KMS-11 (cell line): ENCODE results near the gene SORCS1.

Experiments
- H2AFZ ChIP-seq: fragments of 200-600 bp; sonication (generic); 2 replicates; pipeline ENCODE4 v1.6.1; 2016; ENCODE audit warnings: antibody characterized with exemption, mixed run types, low read depth
- H3K27ac ChIP-seq: fragments of 200-600 bp; sonication (generic); 2 replicates; pipeline ENCODE4 v1.6.1; 2016; ENCODE audit warnings: mild to moderate bottlenecking, mixed run types
- H3K27me3 ChIP-seq: fragments of 200-600 bp; sonication (generic); 2 replicates; pipeline ENCODE4 v1.6.1; 2017; ENCODE audit warnings: mild to moderate bottlenecking, low read depth, mixed run types, moderate library complexity; ENCODE audit not compliant: insufficient read depth
- H3K36me3 ChIP-seq: fragments of 200-600 bp; sonication (generic); 2 replicates; pipeline ENCODE4 v1.6.1; 2017; ENCODE audit warnings: mild to moderate bottlenecking, mixed run types; ENCODE audit not compliant: insufficient read depth
- H3K4me1 ChIP-seq: fragments of 200-600 bp; sonication (generic); 2 replicates; pipeline ENCODE4 v1.6.1; 2016; ENCODE audit warnings: mild to moderate bottlenecking, low read depth, mixed run types; ENCODE audit not compliant: poor library complexity, severe bottlenecking
- H3K4me2 ChIP-seq: fragments of 200-600 bp; sonication (generic); 2 replicates; pipeline ENCODE4 v1.7.0; 2016; ENCODE audit warnings: mild to moderate bottlenecking, mixed run types
- H3K4me3 ChIP-seq: fragments of 200-600 bp; sonication (generic); IDR thresholded peaks from 2 replicates; pipeline ENCODE4 v1.6.1; 2017; ENCODE audit warnings: low read depth, low read length, mixed read lengths; ENCODE audit not compliant: insufficient read depth
- H3K79me2 ChIP-seq: fragments of 200-600 bp; sonication (generic); 2 replicates; pipeline ENCODE4 v1.6.1; 2016; ENCODE audit warnings: low read depth, mixed run types; ENCODE audit not compliant: insufficient read depth
- H3K9ac ChIP-seq: fragments of 200-600 bp; sonication (generic); 2 replicates; pipeline ENCODE4 v1.6.1; 2016; ENCODE audit warnings: mild to moderate bottlenecking, mixed run types
- H4K20me1 ChIP-seq: fragments of 200-600 bp; sonication (generic); 2 replicates; pipeline ENCODE4 v1.6.1; 2016; ENCODE audit warnings: mild to moderate bottlenecking, mixed run types; ENCODE audit not compliant: insufficient read depth
- CTCF ChIP-seq: fragments of 200-600 bp; sonication (generic); conservative IDR thresholded peaks from 2 replicates; pipeline ENCODE4 v1.6.1; 2017; ENCODE audit warnings: low read depth, mild to moderate bottlenecking, antibody characterized with exemption, low read length, moderate library complexity, mixed read lengths

SORCS1 gene

GRCh38 chr10:106577266-106577665 lies 587.2 kb downstream of the SORCS1 start:
- Histone ChIP-seq H2AFZ (no peak overlapping the region), H3K9ac (no peak overlapping the region), H3K4me2 (no peak overlapping the region), H3K4me3 (no peak overlapping the region), H3K4me1 (no peaks in the 10 kb centered on the region), H3K79me2 (no peaks in the 10 kb centered on the region), H3K27me3 (no peaks in the 10 kb centered on the region), H3K36me3 (no peaks in the 10 kb centered on the region), H3K27ac (no peak overlapping the region), H4K20me1 (no peaks in the 10 kb centered on the region)
- TF ChIP-seq CTCF = no peak

DNA sequence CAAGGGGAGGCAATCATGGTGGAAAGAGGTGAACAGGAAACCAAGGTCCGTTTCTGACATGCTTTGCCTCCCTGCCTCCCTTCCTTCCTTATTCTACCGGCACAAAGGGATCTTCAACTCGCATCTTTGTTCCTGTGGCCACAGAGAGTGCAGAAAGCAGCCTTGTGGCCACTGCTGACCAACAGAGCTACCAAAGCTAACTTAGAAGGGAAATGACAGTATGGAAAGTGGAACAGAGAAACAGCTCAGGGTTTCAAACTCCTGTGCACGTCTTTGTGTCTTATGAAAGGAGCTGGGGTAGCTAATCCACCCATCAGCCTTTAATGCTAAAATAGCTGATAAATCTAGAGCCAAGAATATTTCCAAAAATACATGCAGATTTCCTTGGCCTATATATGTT lies 588.0 kb downstream of the SORCS1 start:
- H3K9ac ChIP-seq = no peak overlapping the region
- H3K27me3 ChIP-seq = no peaks in the 10 kb centered on the region
- H3K4me2 ChIP-seq = no peak overlapping the region
- H2AFZ ChIP-seq = no peak overlapping the region
- no peak overlapping the region for H3K27ac ChIP-seq
- H4K20me1 ChIP-seq = no peaks in the 10 kb centered on the region
- TF ChIP-seq CTCF = no peak
- no peaks in the 10 kb centered on the region for H3K4me1 ChIP-seq
- no peaks in the 10 kb centered on the region for H3K36me3 ChIP-seq
- H3K79me2 ChIP-seq = no peaks in the 10 kb centered on the region
- H3K4me3 ChIP-seq = no peak overlapping the region

GRCh38 chr10:106573106-106573505 lies 591.4 kb downstream of the SORCS1 start:
- H3K9ac ChIP-seq = no peak overlapping the region

DNA sequence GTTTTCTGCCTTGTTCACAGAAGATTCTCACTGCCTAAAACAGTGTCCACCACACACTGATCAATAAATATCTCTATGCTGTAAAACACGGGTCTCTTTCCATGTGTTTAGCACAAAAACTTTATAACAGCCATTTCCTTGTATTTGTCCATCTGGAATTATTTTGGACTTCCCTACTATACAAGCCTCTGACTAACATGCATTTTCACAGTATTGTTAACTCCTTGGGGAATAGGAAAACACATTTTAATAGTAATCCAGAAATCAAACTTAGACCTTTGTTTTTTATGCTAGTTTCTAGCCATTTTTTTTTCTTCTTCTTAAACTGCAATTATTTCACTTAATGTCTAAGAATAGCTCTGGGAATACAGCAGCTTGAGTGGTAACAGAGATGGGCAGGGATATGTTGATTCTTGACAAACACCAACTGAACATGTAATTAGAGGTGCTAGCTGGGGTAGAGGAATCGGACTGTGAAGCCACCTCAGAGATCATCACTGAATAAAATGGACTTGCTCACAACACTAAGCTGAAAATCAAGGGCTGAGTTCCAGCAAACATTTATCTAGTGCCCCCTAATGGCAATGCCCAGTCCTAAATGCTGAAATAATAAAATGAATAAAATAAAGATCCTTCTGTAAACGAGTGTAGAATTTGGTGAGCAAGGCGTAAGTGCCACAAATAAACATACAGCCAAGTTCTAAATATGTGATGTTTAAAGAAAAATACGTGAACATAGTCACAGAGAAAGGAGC lies 593.1 kb downstream of the SORCS1 start:
- no peak overlapping the region for H3K4me2 ChIP-seq
- no peaks in the 10 kb centered on the region for H3K36me3 ChIP-seq
- no peak; the same call in 1 of the 2 replicates for TF ChIP-seq CTCF
- no peak overlapping the region for H3K4me3 ChIP-seq
- no peaks in the 10 kb centered on the region for H4K20me1 ChIP-seq
- no peaks in the 10 kb centered on the region for H3K4me1 ChIP-seq
- no peak overlapping the region for H3K27ac ChIP-seq
- no peaks in the 10 kb centered on the region for H3K79me2 ChIP-seq
- no peak overlapping the region for H3K9ac ChIP-seq
- no peak overlapping the region for H2AFZ ChIP-seq
- H3K27me3 ChIP-seq = no peaks in the 10 kb centered on the region

More at GRCh38 chr10:106573106-106573505, 591.4 kb downstream of the SORCS1 start:
- no peaks in the 10 kb centered on the region for H3K27me3 ChIP-seq
- no peak overlapping the region for H2AFZ ChIP-seq
- no peaks in the 10 kb centered on the region for H3K4me1 ChIP-seq
- H3K79me2 ChIP-seq = no peaks in the 10 kb centered on the region
- no peak overlapping the region for H3K4me3 ChIP-seq
- TF ChIP-seq CTCF = no peak
- H4K20me1 ChIP-seq = no peaks in the 10 kb centered on the region
- H3K4me2 ChIP-seq = no peak overlapping the region
- no peak overlapping the region for H3K27ac ChIP-seq
- no peaks in the 10 kb centered on the region for H3K36me3 ChIP-seq
